Measurements from ENCODE around the gene PPM1L. TPM values are rescaled to one million over a fixed set of nuclear protein-coding genes. Genes with fewer than 3 reads are reported as not detected.

The PPM1L gene
- total and polyA plus RNA-seq, 2 of the 13 experiments (the other 11 are each of a cell fraction or from before 2014, with no cell fraction given) = 0.22 to 1.4 TPM

GRCh38 chr3:161108840-161109239 is 352.8 kb downstream of the PPM1L start:
- no peaks in the 10 kb centered on the region for H3K79me2 ChIP-seq (ENCODE audit: insufficient read depth, low read length)
- no peaks in the 10 kb centered on the region for H3K36me3 ChIP-seq (replicated peaks in 1 of 2; ENCODE audit: control insufficient read depth in 1 of 2, insufficient read depth in 2 of 2, low read length in 2 of 2)
- no peaks in the 10 kb centered on the region for H3K4me1 ChIP-seq (ENCODE audit: insufficient read depth, low read length)
- H3K4me3 ChIP-seq (replicated peaks in 1 of 3; ENCODE audit: insufficient read depth in 1 of 3, low read depth in 2 of 3, low read length in 3 of 3) = no peak overlapping the region
- 20% methylated on average over 1 of the region's 1 CpG for WGBS (ENCODE audit: low lambda C conversion rate)
- CTCF ChIA-PET (ENCODE audit: low intra/inter-chr PET ratio, low total read pairs) = no interaction called here
- in situ Hi-C loops (cut with HindIII; ENCODE audit: extremely low pct_ligation_motif_present, low pct_unique_long_range_greater_than_20kb) (no loop called here), intact Hi-C loops (cut with micrococcal nuclease; ENCODE audit: unreplicated experiment) (no loop called here)
- no peak overlapping the region for H3K9ac ChIP-seq (ENCODE audit: insufficient read depth, low read depth, low read length)
- H2AFZ ChIP-seq (ENCODE audit: low read length) = no peak overlapping the region
- H3K27ac ChIP-seq (ENCODE audit: extremely low read length, insufficient read depth, low read length) = no peak overlapping the region
- no peaks in the 10 kb centered on the region for H3K27me3 ChIP-seq (ENCODE audit: control insufficient read depth in 1 of 2, insufficient read depth in 2 of 2, low read length in 2 of 2)
- TF ChIP-seq SNAPC5 (CRISPR knock-in tag; IDR thresholded peaks at IDR 0.05; ENCODE audit: borderline replicate concordance) (no peak), MAFF (IDR thresholded peaks at IDR 0.05; ENCODE audit: low read depth, low read length) (no peak), ZBTB1 (CRISPR knock-in tag; IDR thresholded peaks at IDR 0.05; ENCODE audit: borderline replicate concordance) (no peak), DZIP1 (CRISPR knock-in tag; IDR thresholded peaks at IDR 0.05) (no peak), RBM22 (optimal IDR thresholded peaks at IDR 0.05; ENCODE audit: low read length) (no peak), AKAP8 (CRISPR knock-in tag; IDR thresholded peaks at IDR 0.05) (no peak), NFE2 (CRISPR knock-in tag; IDR thresholded peaks at IDR 0.05) (no peak)
- no peaks in the 10 kb centered on the region for H4K20me1 ChIP-seq (ENCODE audit: insufficient read depth, low read length)
- no peaks in the 10 kb centered on the region for H3K9me3 ChIP-seq (ENCODE audit: low read length)
- POLR2A ChIA-PET = no interaction called here
- FAIRE-seq = no peak
- ATAC-seq = no peak
- H3K4me2 ChIP-seq (ENCODE audit: low read depth, low read length) = no peak overlapping the region
- BruUV-seq (replicated peaks) = no TSS peak
- DNase-seq (ENCODE audit: low spot score) = no peak

All from HepG2 (cell line).